ENCODE results near the gene PRKD2.
"Not testable (repeated sequence)": the region's sequence is repeated elsewhere in the genome, so short reads cannot be mapped to it uniquely, and the experiment has no call there.

Gene PRKD2

DNA sequence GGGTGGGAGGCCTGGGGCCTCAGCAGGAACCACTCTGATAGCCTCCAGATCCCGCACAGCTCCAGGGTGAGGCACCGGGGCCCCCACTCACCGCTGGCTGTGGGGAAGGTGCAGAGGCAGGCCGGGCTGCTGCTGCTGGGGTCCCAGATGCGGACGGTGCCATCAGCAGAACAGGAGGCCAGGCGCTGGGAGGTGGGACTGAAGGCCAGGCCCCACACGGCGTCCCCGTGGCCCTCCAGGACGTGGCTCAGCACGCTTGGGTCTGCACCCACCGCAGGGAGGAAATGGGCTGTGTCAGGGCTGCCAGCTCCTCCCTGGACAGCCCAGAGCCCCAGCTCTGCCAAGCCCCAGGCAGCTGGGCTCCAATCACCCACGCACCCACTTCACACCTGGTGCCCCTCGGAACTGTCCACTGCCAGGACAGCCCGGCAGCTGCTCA, 6.1 kb upstream of the PRKD2 start:
- no peak for DNase-seq

DNA sequence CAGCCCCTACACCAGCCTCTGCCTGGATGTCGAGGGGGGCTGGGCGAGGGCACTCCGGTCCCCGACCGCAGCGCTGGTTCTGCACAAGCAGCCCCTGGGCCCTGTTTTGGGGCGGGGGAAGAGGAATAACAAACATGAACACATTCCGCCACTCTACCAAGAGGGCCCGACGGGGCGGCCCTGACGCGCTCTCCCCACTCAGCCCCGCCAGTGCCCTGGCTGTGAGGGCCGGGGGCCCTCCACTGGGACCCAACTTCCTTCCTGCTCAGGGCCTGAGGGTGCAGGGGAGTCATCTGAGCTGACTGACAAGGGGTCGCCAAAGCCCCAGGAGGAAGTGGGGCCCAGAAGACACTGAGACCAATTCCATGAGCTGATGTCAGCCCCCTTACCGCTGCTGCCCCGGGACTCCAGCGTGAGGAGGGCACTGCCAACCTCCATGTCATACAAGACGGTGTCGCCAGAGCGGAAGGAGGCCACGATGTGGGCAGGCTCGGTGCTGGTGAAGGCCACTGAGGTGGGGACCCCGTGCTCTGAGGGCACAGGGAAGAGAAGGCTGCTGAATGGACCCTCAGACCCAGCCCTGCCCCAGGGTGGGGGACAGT, 5.6 kb upstream of the PRKD2 start:
- DNase-seq: no peak

DNA sequence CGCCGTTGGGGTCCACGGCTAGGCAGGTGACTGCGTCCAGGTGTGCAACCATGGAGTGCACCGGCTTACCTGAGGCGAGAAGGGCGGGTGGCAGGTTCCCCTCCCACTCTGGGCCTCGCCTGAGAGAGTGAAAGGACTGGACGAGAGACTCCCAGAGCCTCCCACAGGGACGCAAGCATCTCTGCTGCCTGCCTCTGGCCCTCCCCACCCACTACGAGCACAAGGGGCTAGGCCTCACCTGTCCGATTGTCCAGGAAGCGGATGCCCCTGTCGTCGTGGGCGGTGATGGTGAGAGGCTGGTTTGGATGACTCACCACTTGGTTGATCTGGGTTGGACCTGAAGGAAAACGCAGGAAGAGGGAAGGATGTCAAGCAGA, 5.1 kb upstream of the PRKD2 start:
- no peak for DNase-seq

DNA sequence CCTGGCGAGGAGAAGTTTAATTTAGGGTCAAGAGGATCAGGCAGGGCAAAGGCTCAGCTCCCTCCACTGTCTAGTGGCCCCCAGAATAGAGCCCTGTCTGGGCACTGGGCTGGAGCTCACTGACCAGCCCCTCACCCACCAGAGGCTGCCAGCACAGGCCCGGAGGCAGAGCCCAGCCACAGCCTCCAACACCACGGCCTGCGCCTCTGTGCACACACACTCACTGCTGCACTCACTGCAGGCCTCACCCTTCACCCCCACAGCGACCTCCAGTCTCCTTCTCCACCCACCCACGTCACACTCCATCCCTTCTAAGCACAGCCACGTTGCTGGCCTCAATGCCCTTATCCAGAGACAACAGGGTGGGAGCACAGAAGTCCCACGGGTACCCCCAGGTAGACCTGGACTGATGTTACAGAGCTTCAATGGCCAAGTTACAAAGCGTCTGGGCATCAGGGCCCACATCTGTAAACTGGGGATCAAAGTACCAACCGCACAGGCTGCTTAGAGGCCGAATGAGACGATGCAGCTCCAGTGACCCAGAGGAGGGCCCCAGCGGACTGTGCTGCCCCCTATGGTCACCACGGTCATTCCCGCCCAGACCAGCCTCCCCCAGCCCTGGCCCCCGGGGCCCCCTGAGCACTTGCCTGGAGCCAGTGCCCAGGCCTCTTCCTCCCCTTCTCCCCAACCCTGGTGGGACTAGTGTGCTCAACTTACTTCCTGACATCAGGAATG, 4.5 kb upstream of the PRKD2 start:
- DNase-seq: no peak

DNA sequence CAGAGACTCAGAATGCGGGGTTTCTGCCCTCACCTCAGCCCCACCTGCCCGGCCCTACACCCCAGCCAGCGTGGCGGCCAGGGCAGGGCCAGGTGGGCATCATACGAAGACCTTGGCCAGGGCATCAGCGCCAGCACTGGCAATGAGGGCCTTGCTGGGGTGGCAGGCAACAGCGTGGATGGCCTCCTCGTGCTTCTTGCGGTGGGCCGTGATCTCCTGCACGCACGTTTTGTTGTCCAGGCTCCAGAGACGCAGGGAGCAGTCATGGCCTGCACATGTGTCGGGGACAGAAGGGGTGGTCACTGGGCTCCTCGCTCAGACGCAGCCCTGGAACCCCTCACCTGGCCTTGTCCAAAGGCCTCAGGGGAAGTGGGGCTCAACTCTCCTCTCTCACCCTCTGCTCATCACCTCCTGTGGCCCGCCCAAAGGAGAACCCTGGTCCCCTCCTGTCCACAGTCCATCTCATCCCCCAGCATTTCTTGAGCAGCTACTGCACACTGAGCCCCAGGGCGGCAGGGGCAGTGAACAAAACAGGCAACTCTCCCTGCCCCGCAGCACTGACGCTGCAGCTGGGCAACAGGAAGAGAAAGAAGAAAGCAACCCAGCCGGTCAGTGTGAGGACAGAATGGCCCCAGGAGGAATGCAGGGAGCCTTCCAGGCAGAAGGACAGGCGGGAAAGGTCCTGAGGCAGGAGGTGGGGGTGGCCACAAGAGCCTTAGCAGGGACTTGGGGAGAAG, 3.8 kb upstream of the PRKD2 start:
- DNase-seq: no peak

DNA sequence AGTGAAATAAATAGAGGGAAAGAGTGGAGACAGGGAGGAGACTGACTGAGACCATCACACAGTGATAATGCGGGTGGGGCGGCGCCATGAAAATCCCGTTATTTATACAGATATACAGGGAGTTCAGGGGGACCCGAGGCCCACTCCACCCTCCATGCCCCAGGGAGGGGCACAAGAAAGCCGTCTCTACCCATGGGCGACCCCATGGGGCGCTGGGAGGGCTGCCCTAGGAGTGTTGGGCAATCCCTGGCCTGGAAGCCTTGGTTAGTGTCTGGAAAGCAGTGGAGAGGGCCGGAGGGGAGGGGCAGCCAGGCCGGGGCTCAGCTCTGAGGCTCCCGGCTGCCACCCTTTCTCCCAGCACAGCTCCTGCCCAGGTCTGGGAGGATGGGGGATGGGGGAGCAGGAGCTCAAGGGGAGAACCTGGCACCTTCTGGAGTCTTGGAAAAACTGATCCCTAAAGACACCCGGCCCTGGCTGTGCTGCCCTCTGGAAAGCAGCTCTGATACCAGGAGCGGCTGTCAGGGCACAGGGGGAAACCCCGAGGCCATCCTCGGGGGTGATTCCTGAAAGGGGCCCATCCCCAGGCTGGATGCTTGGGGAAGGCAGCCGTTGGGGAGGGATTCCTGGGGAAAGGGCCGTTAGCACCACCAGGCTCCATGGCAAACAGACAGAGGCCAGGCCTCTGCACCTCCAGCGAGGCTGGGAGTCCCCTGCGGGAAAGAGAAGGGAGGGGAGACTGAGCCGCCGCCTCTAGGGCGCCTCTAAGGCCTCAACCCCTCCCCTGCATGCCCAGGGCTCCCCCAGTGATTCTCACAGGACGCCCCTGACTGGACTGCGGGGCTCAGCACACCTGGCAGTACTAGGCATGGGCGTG, 3.0 kb upstream of the PRKD2 start:
- DNase-seq: no peak

DNA sequence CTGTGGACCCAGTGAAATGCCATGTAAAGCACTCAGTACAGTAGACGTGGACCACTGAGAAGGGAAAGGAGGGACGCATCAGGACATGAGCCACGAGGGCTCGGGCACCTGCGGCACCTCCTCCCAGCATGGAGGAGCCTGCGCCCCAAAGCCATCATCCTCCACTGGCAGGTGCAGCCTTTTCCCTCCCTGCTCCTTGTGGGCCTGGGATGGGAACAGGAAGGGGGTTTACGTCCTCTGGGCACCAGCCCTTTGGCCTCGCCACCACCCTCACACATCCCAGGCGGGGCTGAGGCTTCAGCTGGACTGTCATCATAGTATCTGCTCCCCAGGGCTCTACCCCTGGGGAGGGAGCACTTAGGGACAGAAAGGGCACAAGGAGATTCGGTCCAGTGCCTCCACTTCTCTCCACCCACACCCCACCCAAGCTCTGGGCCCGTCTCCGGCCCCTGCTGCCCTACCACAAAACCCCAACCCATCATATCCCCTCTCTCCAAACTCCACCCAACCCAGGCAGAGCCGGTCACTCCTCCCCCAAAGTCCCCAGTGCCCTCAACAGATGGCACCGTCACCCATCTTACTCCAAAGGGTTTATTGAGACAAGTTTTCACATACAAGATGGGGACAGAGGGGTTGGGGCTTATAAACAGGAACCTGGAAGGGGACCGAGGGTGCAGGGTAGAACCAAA, 2.2 kb upstream of the PRKD2 start:
- no peak for DNase-seq

DNA sequence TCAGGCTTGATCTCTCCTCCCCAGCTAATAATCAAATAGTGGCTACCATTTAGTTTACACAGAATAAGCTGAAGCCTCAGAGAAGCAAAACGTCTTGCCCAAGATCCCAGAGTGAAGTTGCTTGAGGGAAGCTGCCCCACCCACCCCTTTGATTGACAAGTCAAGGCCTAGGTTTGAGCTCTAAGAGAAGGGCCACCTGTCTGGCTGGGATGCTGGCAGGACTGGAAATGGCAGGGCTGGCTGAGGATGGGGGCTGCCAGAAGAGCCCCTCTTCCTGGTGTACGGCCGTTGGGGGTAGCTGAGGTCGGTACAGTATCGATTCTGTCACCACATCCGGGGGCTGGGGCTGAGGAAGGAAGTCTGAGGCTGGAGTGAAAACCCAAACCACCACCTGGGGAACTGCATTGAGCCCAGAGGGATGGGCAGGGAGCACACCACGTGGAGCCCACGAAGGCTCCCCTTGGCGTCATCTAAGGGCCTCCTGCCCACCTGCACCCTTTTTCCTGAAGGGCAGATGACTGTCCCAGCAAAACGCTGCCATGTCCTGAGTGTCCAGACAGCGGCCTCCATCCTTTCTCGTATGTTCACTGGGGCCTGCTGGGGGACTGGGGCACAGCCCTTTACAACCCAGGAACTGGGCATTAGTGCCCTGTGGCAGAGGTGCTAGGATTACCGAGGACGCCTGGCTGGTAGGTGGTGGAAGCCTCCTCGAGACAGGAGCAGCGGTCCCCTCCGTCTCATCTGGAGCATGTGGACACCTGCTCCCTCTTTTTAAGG, 1.4 kb upstream of the PRKD2 start:
- no peak for DNase-seq

DNA sequence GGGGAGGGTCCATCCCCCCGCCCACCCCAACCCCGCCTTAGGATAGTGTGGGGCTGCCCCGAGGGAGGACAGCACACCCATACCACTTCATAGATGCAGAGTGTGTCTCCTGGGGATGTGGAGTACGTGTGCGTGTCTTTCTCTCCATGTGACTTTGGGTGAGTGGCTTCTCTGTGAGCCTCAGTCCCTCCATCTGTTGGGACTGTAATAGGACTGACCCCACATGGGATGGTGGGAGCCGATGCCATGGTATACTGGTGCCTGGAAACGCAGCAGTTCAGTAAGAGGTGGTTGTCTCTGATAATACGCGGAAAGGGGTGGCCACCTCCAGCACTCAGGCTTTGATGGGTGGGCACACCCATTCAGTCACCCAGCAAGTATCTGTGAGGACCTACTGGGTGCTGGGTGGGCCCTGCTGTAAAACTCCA, 816 bp upstream of the PRKD2 start:
- DNase-seq: no peak

DNA sequence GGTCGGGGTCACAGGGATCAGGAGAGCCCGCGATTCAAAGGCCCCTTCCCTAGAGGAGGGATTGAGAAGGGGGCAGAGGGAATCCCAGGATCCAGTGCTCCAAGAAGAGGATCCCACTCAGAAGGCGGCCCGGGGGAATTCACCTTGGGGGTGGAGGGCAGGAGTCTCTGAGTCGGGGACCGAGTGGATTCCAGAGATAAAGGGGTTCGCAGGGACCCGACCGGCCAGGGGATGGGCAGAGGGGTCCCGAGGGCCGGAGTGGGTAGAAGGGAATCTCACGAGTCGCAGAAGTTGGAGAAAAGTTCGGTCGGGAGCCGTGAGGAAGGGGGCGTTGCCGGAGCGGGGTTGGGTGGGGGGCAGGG, 261 bp downstream of the PRKD2 start:
- no peak for DNase-seq

DNA sequence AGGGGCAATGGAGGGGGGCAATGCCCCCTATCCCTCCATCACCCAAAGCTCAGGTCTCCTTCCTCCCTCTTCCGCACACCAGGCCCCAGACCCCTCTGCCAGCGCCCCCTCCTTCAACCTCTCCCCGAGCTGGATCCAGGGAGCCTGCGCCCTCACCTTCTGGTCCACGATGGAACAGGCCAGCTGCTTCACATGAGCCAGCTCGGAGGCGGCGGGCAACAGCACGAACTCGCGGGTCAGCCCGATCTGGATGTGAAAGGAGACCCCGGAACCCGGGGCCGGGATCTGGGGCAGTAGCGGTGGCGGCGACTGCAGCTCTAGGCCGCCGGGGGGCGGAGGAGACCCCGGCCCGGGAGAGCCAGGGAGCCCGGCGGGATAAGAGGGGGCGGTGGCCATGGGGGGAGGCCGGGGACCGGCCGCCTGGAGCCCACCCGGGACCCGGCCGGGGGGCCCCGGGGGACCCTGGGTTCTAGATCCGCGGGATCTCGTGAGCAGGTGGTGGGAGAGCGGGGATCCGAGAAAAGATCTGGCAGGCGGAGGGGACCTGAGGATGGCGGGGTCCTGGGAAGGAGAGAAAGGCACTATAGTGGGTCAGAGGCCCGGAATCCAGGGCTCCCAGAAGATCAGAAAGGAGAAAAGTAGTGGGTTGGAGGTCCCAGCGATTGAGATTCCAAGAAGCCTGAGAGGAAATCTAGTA, 791 bp downstream of the PRKD2 start:
- no peak for DNase-seq

DNA sequence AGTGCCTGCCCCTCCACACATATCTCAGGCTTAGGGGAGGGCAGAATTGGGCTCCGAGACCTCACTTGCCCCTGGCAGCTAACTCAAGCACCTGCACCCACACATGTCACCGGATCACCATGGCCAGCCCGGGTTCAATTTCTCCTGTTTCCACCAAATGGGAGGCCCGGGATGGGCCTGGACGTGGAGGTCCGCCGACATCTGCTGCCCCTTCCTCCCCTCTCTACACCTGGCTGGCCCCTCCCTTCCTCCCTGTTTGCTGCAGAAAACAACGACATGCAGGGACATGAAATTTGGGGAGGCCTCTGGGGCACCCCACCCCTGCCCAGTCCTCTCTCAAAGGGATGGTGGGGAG, 1.3 kb downstream of the PRKD2 start:
- no peak for DNase-seq

DNA sequence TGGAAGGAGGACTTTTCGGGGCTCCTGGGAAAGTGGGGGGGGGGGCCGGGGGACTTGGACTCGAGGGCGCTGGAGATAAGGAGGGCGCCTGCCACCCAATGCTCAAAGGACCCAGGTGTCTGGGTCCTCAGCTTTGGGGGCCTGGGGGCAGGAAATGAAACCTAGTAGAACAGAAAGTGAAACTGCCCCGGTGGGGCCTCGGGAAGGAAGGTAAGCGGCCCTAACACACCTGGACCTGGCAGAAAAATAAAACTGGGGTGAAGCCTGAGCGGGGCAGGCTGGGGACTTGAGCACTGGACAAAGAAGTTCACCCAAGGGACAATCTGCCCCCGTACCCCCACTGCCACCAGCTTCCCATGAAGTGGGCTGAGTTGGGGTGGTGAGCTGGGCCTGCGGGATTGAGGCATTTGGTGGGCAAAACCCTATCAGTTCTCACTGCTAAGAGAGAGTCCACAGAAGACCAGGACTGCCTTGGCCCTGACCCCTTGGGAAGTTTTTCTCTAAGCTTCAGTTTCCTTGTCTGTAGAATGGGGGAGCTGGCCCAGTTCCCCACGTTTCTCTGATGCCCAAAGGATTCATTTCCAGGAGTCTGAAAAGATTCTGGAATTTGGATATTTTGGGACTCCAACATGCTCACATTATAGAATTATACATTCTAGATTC, 2.3 kb downstream of the PRKD2 start:
- no peak for DNase-seq

DNA sequence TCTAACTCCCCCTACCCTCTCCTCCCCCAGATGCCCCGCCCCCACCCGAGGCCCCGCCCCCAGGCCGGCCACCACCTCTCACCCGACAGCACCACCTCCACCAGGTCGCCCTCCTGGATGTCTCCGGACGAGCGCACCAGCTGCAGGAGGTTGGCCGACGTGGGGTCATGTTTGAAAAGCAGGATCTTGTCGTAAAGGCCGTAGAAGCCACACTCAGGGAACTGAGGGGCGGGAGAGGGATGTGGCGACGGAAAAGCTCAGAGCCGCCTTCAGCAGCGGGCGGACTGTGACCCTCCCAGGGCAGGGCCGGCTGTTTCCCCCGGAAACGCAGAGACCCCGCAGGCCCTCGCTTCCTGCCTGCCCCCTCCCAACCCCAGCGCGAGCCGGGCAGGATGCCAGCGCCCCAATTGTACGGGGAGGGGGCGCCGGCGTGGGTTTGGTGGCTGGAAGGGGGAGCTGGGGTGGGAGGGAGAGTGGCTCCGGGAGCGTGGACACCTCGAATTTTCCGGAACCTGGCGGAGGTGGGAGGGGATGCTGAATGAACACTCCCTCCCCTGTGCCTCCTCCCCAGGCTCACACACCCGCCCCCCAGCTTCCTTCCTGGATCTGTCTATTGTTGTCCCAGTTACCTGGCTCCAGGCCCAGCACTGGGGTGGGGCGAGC, 3.0 kb downstream of the PRKD2 start:
- DNase-seq: no peak

DNA sequence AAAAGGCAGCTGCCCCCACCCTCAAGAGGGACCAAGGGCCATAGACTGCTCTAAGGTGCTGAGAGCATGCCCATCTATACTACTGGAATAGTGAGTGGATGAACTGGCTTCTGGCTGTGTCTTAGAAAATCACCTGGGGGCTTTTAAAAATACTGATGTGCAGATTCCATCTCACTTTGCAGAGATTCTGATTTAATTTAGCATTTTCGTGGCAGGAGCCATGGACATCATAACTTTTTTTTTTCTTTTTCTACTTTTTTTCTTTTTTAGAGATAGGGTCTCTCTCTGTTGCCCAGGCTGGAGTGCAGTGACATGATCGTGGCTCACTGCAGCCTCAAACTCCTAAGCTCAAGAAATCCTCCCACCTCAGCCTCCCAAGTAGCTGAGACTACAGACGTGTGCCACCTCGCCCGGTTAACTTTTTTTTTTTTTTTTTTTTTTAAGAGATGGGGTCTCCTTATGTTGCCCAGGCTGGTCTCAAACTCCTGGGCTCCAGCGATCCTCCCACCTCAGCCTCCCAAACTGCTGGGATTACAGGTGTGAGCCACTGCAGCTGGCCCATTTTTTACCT, 4.1 kb downstream of the PRKD2 start:
- DNase-seq: not testable (repeated sequence)

DNA sequence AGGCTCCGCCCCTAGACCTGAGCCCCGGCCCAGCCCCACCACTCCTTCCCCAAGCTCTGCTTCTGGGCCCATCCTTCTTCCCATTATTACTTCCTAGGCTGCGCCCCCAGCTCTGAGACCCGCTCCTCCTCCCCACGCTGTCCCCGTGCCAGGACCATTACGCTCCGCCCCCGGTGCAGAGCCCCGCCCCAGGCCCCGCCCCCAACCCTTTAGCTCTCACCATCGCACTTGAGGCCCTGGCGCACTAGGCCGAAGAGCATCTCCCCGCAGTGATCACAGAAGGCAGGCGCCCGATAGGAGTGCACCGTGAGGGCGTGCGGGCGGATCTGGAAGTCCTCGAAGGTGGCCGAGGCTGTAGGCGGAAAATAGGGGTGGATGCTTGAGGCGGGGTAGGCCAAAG, 6.2 kb downstream of the PRKD2 start:
- DNase-seq: no peak

DNA sequence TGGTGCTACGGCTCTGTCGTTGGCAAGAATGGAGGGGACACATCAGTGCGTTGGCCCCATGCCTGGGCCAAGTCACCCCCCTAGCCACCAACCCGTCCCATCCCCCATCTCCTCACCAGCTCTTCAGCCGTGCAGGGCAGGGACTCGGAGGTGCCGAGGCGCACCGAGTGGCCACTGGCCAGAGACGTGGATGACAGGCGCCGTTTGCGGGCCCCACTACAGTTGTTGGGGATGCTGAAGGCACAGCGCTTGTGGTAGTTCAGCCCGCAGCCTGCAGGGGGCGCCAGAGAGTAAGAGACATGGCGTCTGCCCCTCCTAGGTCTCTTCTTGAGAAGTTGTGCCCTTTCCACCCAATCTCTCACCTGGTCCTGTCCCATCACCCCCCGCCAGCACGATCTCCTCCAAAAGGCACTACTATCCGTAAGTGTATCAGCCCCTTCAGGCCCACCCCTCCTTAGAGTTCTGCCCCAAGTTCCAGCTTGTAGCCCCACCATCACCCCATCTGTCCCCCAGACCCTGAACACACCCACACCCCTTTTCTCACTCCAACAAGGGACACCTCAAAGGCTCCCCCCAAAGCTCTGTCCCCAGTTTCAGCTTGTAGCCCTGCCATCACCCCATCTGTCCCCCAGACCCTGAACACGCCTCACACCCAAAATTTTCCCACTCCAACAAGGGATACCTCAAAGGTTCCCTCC, 12.4 kb downstream of the PRKD2 start:
- DNase-seq: peak; percentile 61

DNA sequence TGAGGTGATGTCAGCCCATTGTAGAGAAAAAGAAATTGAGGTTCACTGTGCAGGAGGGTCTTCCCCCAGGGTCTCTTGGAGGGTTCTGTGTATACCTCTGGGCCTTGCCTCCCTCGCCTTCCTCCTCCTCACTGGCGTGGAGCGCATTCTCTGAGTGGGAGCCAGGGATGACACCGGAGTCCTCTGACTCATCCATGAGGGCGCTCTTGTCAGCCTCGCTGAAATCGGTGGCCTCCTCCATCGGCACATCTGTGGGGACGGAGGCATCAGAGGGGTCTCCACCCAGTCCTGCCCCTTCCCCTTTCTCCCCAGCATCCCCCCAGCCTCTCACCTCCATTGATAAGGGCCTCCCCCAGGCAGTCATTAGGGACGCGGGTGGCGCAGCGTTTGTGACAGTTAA, 16.2 kb downstream of the PRKD2 start:
- no peak for DNase-seq

Measured in NCI-H1694 (cell line).